Epithelial cell of esophagus (primary cell): ENCODE results near the gene C17orf58.
"Not testable (repeated sequence)": the region's sequence is repeated elsewhere in the genome, so short reads cannot be mapped to it uniquely, and the experiment has no call there.

ENCODE experiments used
- DNase-seq: peaks from one replicate; pipeline ENCODE4 v3.0.0; 2010; ENCODE audit warnings: low read depth
- H3K4me3 ChIP-seq: 2 replicates; pipeline ENCODE4 v1.5.1; 2011; ENCODE audit warnings: mild to moderate bottlenecking, low read length, control low read depth
- TF ChIP-seq, protein P1 (sequence below): IDR thresholded peaks from 2 replicates; pipeline ENCODE4 v1.5.1; 2011; ENCODE audit warnings: low read depth, mild to moderate bottlenecking, low read length, control low read depth, inconsistent platforms; ENCODE audit not compliant: insufficient read depth; ENCODE audit errors: missing control alignments

The C17orf58 gene

DNA sequence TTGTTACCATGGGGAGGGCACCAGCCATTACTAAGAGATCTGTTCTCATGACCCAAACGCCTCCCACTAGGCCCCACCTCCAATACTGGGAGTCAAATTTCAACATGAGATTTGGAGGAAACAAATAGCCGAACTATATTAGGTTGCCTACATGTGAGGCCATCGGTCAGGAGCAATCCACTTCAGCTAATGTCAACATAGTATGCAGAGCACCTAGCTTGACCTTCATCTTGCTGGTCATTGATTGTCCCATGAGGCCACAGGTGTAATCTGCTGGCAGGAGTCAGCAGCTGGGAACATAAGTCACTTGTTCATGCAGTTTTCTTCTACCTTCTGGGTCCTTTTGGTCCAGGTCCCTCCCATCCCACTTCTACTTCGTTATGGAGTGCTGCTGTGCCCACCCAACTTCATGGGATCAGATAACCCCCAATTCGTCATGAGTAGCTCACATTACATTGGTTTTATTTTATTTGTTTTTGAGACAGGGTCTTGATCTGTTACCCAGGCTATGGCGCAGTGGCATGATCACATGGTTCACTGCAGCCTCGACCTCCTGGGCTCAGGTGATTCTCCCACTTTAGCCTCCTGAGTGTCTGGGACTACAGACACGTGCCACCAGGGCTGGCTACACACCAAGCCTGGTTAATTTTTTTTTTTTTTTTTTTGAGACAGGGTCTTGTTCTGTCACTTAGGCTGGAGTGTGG is 33.4 kb upstream of the C17orf58 start:
- H3K4me3 ChIP-seq, result no peak overlapping the region
- no peak for DNase-seq
- TF ChIP-seq, protein P1, sequence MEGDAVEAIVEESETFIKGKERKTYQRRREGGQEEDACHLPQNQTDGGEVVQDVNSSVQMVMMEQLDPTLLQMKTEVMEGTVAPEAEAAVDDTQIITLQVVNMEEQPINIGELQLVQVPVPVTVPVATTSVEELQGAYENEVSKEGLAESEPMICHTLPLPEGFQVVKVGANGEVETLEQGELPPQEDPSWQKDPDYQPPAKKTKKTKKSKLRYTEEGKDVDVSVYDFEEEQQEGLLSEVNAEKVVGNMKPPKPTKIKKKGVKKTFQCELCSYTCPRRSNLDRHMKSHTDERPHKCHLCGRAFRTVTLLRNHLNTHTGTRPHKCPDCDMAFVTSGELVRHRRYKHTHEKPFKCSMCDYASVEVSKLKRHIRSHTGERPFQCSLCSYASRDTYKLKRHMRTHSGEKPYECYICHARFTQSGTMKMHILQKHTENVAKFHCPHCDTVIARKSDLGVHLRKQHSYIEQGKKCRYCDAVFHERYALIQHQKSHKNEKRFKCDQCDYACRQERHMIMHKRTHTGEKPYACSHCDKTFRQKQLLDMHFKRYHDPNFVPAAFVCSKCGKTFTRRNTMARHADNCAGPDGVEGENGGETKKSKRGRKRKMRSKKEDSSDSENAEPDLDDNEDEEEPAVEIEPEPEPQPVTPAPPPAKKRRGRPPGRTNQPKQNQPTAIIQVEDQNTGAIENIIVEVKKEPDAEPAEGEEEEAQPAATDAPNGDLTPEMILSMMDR, result no peak

DNA sequence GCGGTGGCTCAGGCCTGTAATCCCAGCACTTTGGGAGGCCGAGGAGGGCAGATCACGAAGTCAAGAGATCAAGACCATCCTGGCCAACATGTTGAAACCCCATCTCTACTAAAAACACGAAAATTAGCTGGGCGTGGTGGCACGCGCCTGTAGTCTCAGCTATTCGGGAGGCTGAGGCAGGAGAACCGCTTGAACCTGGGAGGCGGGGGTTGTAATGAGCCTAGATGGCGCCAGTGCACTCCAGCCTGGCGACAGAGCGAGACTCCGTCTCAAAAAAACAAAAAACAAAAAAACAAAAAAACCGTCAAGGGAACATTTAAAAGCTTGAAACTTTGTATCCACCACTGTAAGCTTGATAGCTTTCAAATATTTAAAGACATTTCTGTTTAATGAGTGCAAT is 26.3 kb upstream of the C17orf58 start:
- DNase-seq, H3K4me3 ChIP-seq: not testable (repeated sequence)

DNA sequence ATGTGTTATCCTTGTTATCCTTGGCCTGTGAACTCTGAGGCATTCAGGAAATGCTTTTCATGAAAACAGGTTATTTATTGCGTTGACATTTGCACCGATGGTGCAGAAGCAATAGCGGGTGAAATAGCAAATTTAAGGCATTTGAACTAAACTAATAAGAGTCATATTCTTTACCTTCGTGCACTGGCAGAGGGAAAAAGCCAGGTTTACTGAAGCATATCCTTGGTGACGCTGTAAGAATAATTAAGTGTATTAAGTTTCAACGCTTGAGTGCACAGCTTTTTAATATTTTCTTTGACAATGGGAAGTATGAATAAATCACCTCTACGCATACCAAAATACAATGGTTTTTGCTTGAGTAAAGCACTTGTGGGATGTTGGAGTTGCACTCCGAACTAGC is 25.7 kb upstream of the C17orf58 start:
- TF ChIP-seq, protein P1, result no peak
- H3K4me3 ChIP-seq, result no peak overlapping the region
- DNase-seq, result no peak

DNA sequence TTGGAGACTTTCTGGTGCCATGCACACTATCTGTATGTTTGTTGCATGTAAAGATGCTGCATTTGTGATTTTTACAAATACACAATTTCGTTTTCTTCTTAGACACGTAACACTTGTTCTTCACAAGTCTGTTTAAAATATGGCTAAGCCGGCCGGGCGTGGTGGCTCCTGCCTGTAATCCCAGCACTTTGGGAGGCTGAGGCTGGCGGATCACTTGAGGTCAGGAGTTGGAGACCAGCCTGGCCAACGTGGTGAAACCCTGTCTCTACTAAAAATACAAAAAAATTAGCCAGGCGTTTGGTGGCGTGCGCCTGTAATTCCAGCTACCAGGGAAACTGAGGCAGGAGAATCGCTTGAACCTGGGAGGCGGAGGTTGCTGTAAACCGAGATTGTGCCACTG is 24.5 kb upstream of the C17orf58 start:
- not testable (repeated sequence) for DNase-seq
- peak overlapping the region; percentile 65 for H3K4me3 ChIP-seq

DNA sequence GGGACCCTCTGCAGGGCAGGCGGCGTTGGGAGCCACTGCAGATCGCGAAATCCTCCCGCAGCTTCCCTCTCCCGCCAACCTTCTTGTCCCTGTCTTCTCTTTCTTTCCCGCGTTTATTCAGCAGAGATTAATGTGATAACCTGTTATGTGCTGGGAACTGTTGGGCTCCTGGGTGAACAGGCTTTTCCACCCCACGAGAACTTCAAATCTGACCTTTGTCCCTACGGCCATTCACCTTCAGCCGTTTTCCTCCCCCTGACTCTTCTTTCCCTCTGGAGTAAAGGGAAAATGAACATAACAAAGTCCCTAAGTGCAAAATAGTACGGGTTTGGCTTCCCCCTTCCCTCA is 24.1 kb upstream of the C17orf58 start:
- no peak for DNase-seq
- H3K4me3 ChIP-seq, result peak overlapping the region; percentile 65
- TF ChIP-seq, protein P1, result no peak

DNA sequence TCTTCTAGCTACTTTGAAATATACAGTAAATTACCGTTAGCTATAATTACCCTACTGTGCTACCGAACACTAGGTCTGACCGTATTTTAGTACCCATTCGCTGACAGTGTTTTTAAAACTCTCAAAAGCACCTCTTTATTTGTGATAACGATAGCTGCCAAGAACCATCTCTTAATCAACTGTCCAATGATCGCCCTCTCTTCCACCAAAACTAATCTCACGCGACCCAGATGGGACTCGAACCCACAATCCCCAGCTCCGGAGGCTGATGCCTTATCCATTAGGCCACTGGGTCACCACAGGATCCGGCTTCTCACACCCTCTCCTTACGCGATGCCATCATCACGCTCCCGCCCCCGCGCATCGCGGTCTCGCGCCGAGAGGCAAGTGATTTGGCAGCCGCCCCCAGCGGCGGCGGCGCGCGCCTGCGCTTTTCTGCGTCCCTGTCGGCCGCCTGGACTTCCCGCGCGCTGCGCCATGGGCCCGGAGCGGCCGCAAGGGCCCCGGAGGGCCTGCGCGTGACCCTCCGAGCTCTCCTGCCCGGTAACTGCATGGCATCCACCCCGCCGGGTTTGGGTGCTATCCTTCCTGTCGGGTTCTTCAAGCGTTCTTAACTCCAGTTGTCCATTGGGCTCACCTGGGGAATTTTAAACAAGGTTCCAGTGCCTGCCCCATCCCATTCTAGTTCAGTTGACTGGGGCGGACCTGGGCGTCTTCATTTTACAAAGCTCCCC is 23.6 kb upstream of the C17orf58 start:
- TF ChIP-seq, protein P1, result peak; percentile 10
- peak; percentile 94 for DNase-seq
- peak overlapping the region; percentile 65 for H3K4me3 ChIP-seq

DNA sequence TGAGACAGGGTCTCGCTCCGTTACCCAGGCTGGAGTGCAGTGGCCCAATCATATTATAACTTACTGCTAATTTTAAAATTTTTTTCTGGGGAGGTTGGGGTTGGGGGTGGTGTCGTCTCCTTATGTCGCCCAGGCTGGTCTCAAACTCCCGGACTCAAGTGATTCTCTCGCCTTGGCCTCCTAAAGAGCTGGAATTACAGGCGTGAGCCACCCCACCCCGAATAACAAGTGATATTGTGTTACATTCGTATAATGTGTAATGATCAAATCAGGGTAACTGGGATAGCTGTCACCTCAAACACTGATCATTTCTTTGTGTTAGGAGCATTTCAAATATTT is 23.0 kb upstream of the C17orf58 start:
- TF ChIP-seq, protein P1, result no peak
- no peak overlapping the region for H3K4me3 ChIP-seq
- no peak for DNase-seq

DNA sequence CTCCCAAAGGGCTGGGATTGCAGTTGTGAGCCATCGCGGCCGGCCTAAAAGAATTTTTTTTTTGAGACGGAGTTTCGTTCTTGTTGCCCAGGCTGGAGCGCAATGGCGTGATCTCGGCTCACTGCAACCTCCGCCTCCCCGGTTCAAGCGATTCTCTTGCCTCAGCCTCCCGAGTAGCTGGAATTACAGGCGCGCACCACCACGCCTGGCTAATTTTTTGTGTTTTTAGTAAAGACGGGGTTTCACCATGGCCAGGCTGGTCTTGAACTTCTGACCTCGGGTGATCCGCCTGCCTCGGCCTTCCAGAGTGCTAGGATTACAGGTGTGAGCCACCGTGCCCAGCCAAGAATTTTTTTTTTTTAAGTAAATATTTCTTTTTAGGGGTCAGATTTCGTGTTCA is 22.2 kb upstream of the C17orf58 start:
- H3K4me3 ChIP-seq, DNase-seq: not testable (repeated sequence)
